Measurements from ENCODE around the gene TBC1D1. TPM values are rescaled to one million over a fixed set of nuclear protein-coding genes. Genes with fewer than 3 reads are reported as not detected.

TBC1D1 gene
- total RNA-seq, 3 donors from 2014 or later (not counting 1 experiment from before 2014, with no cell fraction given): 59.2 to 78.6 (median 68.5) TPM

GRCh38 chr4:38106311-38106710 lies 215.4 kb downstream of the TBC1D1 start:
- no peaks in the 10 kb centered on the region for H3K27me3 ChIP-seq (ENCODE audit: control insufficient read depth, insufficient read depth, low read length)
- peaks cover 13% of the 10 kb centered on the region for H3K4me1 ChIP-seq (ENCODE audit: control insufficient read depth, insufficient read depth, low read length)
- Mint-ChIP-seq H3K4me1 (peaks cover 23 to 32% of the 10 kb centered on the region in 2 donors), H3K27me3 (ENCODE audit: low read depth in 2 of 2) (no peaks in the 10 kb centered on the region), H3K27ac (no peak overlapping the region), H3K9me3 (no peaks in the 10 kb centered on the region), H3K4me3 (no peak overlapping the region), H3K36me3 (peaks cover 27% of the 10 kb centered on the region)
- no peak for ATAC-seq
- DNase-seq: no peak
- 98% methylated on average over 4 of the region's 4 CpGs for WGBS (ENCODE audit: insufficient coverage)
- no peak overlapping the region for H3K4me3 ChIP-seq (ENCODE audit: low read length)
- no peaks in the 10 kb centered on the region for H3K9me3 ChIP-seq (ENCODE audit: control insufficient read depth, insufficient read depth, low read length)
- intact Hi-C loops (cut with micrococcal nuclease): no loop called here
- H3K36me3 ChIP-seq (ENCODE audit: control insufficient read depth, insufficient read depth, low read length): peaks cover 38% of the 10 kb centered on the region
- H3K27ac ChIP-seq (ENCODE audit: low read length): no peak overlapping the region
- no peak for TF ChIP-seq CTCF (IDR thresholded peaks at IDR 0.05)

GRCh38 chr4:38106886-38107514 lies 216.1 kb downstream of the TBC1D1 start:
- H3K4me1 ChIP-seq (ENCODE audit: control insufficient read depth, insufficient read depth, low read length): peaks cover 13% of the 10 kb centered on the region
- H3K9me3 ChIP-seq (ENCODE audit: control insufficient read depth, insufficient read depth, low read length): no peaks in the 10 kb centered on the region
- Mint-ChIP-seq H3K36me3 (peaks cover 27% of the 10 kb centered on the region), H3K27me3 (ENCODE audit: low read depth in 2 of 2) (no peaks in the 10 kb centered on the region), H3K27ac (peak overlapping the region; percentile 39 to 68), H3K4me3 (peak overlapping the region; percentile 57), H3K4me1 (peaks cover 27 to 32% of the 10 kb centered on the region in 2 donors), H3K9me3 (no peaks in the 10 kb centered on the region)
- WGBS (ENCODE audit: insufficient coverage): 97% methylated on average over 10 of the region's 10 CpGs
- no peak overlapping the region for H3K4me3 ChIP-seq (ENCODE audit: low read length)
- no peak overlapping the region for H3K27ac ChIP-seq (ENCODE audit: low read length)
- ATAC-seq (peak in 1 of 3 donors; percentile 33), DNase-seq (no peak)
- H3K27me3 ChIP-seq (ENCODE audit: control insufficient read depth, insufficient read depth, low read length): no peaks in the 10 kb centered on the region
- no peak for TF ChIP-seq CTCF (IDR thresholded peaks at IDR 0.05)
- intact Hi-C loops (cut with micrococcal nuclease): no loop called here
- peaks cover 36% of the 10 kb centered on the region for H3K36me3 ChIP-seq (ENCODE audit: control insufficient read depth, insufficient read depth, low read length)

- TF ChIP-seq CTCF (IDR thresholded peaks at IDR 0.05): no peak
- no peak for DNase-seq
- 84% methylated on average over 2 of the region's 2 CpGs for WGBS (ENCODE audit: insufficient coverage)
- Histone ChIP-seq H3K9me3 (ENCODE audit: control insufficient read depth, insufficient read depth, low read length) (no peaks in the 10 kb centered on the region), H3K4me3 (ENCODE audit: low read length) (no peak overlapping the region), H3K36me3 (ENCODE audit: control insufficient read depth, insufficient read depth, low read length) (peaks cover 35% of the 10 kb centered on the region), H3K27me3 (ENCODE audit: control insufficient read depth, insufficient read depth, low read length) (no peaks in the 10 kb centered on the region), H3K27ac (ENCODE audit: low read length) (no peak overlapping the region), H3K4me1 (ENCODE audit: control insufficient read depth, insufficient read depth, low read length) (peaks cover 13% of the 10 kb centered on the region)
- intact Hi-C loops (cut with micrococcal nuclease): no loop called here
- H3K4me1 Mint-ChIP-seq: peaks cover 30 to 32% of the 10 kb centered on the region in 2 donors
- H3K4me3 Mint-ChIP-seq: no peak overlapping the region
- no peak for ATAC-seq
- peaks cover 26% of the 10 kb centered on the region for H3K36me3 Mint-ChIP-seq
- H3K27me3 Mint-ChIP-seq (ENCODE audit: low read depth in 2 of 2): no peaks in the 10 kb centered on the region
- H3K27ac Mint-ChIP-seq: peak overlapping the region; percentile 39 to 68
- H3K9me3 Mint-ChIP-seq: no peaks in the 10 kb centered on the region
Observed at GRCh38 chr4:38107818-38108217, 216.9 kb downstream of the TBC1D1 start.

- no peaks in the 10 kb centered on the region for H3K9me3 ChIP-seq (ENCODE audit: control insufficient read depth, insufficient read depth, low read length)
- H3K4me3 ChIP-seq (ENCODE audit: low read length): no peak overlapping the region
- no peaks in the 10 kb centered on the region for H3K27me3 ChIP-seq (ENCODE audit: control insufficient read depth, insufficient read depth, low read length)
- Mint-ChIP-seq H3K27me3 (ENCODE audit: low read depth in 2 of 2) (no peaks in the 10 kb centered on the region), H3K27ac (no peak overlapping the region), H3K4me3 (no peak overlapping the region), H3K9me3 (no peaks in the 10 kb centered on the region), H3K4me1 (peaks cover 30 to 41% of the 10 kb centered on the region in 2 donors), H3K36me3 (peaks cover 19% of the 10 kb centered on the region)
- no peak for ATAC-seq
- TF ChIP-seq CTCF (IDR thresholded peaks at IDR 0.05): no peak
- peaks cover 25% of the 10 kb centered on the region for H3K36me3 ChIP-seq (ENCODE audit: control insufficient read depth, insufficient read depth, low read length)
- no peak for DNase-seq
- peaks cover 13% of the 10 kb centered on the region for H3K4me1 ChIP-seq (ENCODE audit: control insufficient read depth, insufficient read depth, low read length)
- intact Hi-C loops (cut with micrococcal nuclease): no loop called here
- WGBS (ENCODE audit: insufficient coverage): 86% methylated on average over 3 of the region's 3 CpGs
- no peak overlapping the region for H3K27ac ChIP-seq (ENCODE audit: low read length)
Observed at GRCh38 chr4:38109370-38109769, 218.5 kb downstream of the TBC1D1 start.
